A549 (cell line): ENCODE results near the gene CNKSR3. TPM values are rescaled to one million over a fixed set of nuclear protein-coding genes. Genes with fewer than 3 reads are reported as not detected.

ENCODE experiments used
- ATAC-seq, 2 experiments: fragments of 200-7000 bp in 1 of 2; fragments of >200 bp in 1 of 2; cut with Nextera tagmentation in 1 of 2; cut with Tn5 transposase in 1 of 2; 3 replicates each; pipeline versions ENCODE4 v1.8.0 to v1.9.1; 2018 to 2020; ENCODE audit warnings: mild to moderate bottlenecking in 1 of 2, moderate library complexity in 1 of 2
- CTCF ChIA-PET: fragments of 300-600 bp; sonication (Branson Sonifier 250); formaldehyde crosslinking; extraction: SDS; loops from one replicate; lab custom pipeline; 2021; ENCODE audit warnings: antibody characterized with exemption, inconsistent platforms; lab: Yijun Ruan, JAX
- POLR2A ChIA-PET: fragments of 350-600 bp; formaldehyde crosslinking; extraction: SDS; loops from one replicate; lab custom pipeline; 2021; ENCODE audit warnings: antibody characterized with exemption, inconsistent platforms; lab: Yijun Ruan, JAX
- DNase-seq, 2 experiments: peaks; one replicate each; pipeline versions ENCODE4 v3.0.0 to v3.0.0-alpha.2; 2011 to 2016; ENCODE audit warnings: low read depth in 1 of 2, low spot score in 1 of 2
- FAIRE-seq: peaks from 2 replicates; lab custom pipeline; 2011; peaks lifted over from hg19 to GRCh38; lab: Jason Lieb, UNC
- H3K27ac ChIP-seq, 2 experiments: fragments of >200 bp; sonication (Bioruptor Twin); formaldehyde crosslinking; 3 replicates each; pipeline ENCODE4 v1.5.1; 2016 to 2017
- H3K4me1 ChIP-seq: fragments of >200 bp; sonication (Bioruptor Twin); formaldehyde crosslinking; 3 replicates; pipeline ENCODE4 v1.6.1; 2016
- H3K4me2 ChIP-seq: fragments of >200 bp; sonication (Bioruptor Twin); formaldehyde crosslinking; 3 replicates; pipeline ENCODE4 v1.6.1; 2016
- H3K4me3 ChIP-seq: fragments of >200 bp; sonication (Bioruptor Twin); formaldehyde crosslinking; 3 replicates; pipeline ENCODE4 v1.5.1; 2016
- H3K9me3 ChIP-seq: fragments of >200 bp; sonication (Bioruptor Twin); formaldehyde crosslinking; 3 replicates; pipeline ENCODE4 v1.6.1; 2016
- BHLHE40 ChIP-seq: IDR thresholded peaks from 2 replicates; pipeline ENCODE4 v1.6.1; 2012; ENCODE audit warnings: low read depth, low read length, inconsistent platforms
- CBX2 ChIP-seq: fragments of 200-600 bp; sonication (generic); IDR thresholded peaks from 2 replicates; pipeline ENCODE4 v1.6.1; 2016; ENCODE audit warnings: low read depth, mild to moderate bottlenecking, borderline replicate concordance
- CEBPB ChIP-seq, 2 experiments: fragments of >200 bp in 1 of 2; sonication (Bioruptor Twin) in 1 of 2; formaldehyde crosslinking in 1 of 2; IDR thresholded peaks; 2 replicates each; pipeline ENCODE4 v1.6.1; 2012 to 2016
- EP300 ChIP-seq, 2 experiments: fragments of >200 bp; sonication (Bioruptor Twin); formaldehyde crosslinking; IDR thresholded peaks; 2 replicates in 1 of 2; 3 replicates in 1 of 2; pipeline ENCODE4 v1.6.1; 2016 to 2017
- ESRRA ChIP-seq: fragments of 150-350 bp; IDR thresholded peaks from 2 replicates; pipeline ENCODE4 v1.6.1; 2014; ENCODE audit warnings: mild to moderate bottlenecking, low read length, borderline replicate concordance
- HEYL ChIP-seq: fragments of 250-450 bp; sonication (Bioruptor Pico); IDR thresholded peaks from 2 replicates; pipeline ENCODE4 v1.8.0; 2021; ENCODE audit warnings: mild to moderate bottlenecking, moderate library complexity
- HMGXB4 ChIP-seq: fragments of 250-450 bp; sonication (Bioruptor Pico); IDR thresholded peaks from 2 replicates; pipeline ENCODE4 v1.5.0; 2021; ENCODE audit warnings: mild to moderate bottlenecking, moderate library complexity, borderline replicate concordance
- HOXA7 ChIP-seq: fragments of 250-450 bp; sonication (Bioruptor Pico); IDR thresholded peaks from 2 replicates; pipeline ENCODE4 v1.5.0; 2020; ENCODE audit warnings: mild to moderate bottlenecking, moderate library complexity
- JUNB ChIP-seq: fragments of >200 bp; sonication (Bioruptor Twin); formaldehyde crosslinking; IDR thresholded peaks from 2 replicates; pipeline ENCODE4 v1.6.1; 2016
- MAFK ChIP-seq: fragments of 450-650 bp; IDR thresholded peaks from 2 replicates; pipeline ENCODE4 v1.6.1; 2014; ENCODE audit not compliant: partially characterized antibody
- MAZ ChIP-seq: fragments of 150-350 bp; IDR thresholded peaks from 2 replicates; pipeline ENCODE4 v1.6.1; 2014; ENCODE audit warnings: antibody characterized with exemption, low read depth, low read length, borderline replicate concordance
- NFE2L2 ChIP-seq: fragments of 150-350 bp; conservative IDR thresholded peaks from 2 replicates; pipeline ENCODE4 v1.6.1; 2014; ENCODE audit warnings: low read length
- PHF8 ChIP-seq: fragments of 200-600 bp; sonication (generic); IDR thresholded peaks from 2 replicates; pipeline ENCODE4 v1.6.1; 2016; ENCODE audit warnings: low read depth, mild to moderate bottlenecking, antibody characterized with exemption, moderate library complexity, borderline replicate concordance
- POLR2A ChIP-seq: IDR thresholded peaks from 2 replicates; pipeline ENCODE4 v1.6.1; 2012; ENCODE audit warnings: mild to moderate bottlenecking, low read length
- RAD21 ChIP-seq, 2 experiments: fragments of >200 bp in 1 of 2; sonication (Bioruptor Twin) in 1 of 2; formaldehyde crosslinking in 1 of 2; IDR thresholded peaks in 1 of 2; conservative IDR thresholded peaks in 1 of 2; 2 replicates in 1 of 2; 3 replicates in 1 of 2; pipeline ENCODE4 v1.6.1; 2012 to 2018; ENCODE audit warnings: inconsistent platforms in 1 of 2
- SMC3 ChIP-seq: fragments of >200 bp; sonication (Bioruptor Twin); formaldehyde crosslinking; IDR thresholded peaks from 3 replicates; pipeline ENCODE4 v1.6.1; 2018; ENCODE audit warnings: inconsistent platforms
- TP53 ChIP-seq: fragments of 250-450 bp; sonication (Bioruptor Pico); IDR thresholded peaks from 2 replicates; pipeline ENCODE4 v1.5.0; 2021; ENCODE audit warnings: mild to moderate bottlenecking, moderate library complexity
- ZNF302 ChIP-seq: fragments of 250-450 bp; sonication (Bioruptor Pico); IDR thresholded peaks from 2 replicates; pipeline ENCODE4 v1.9.0; 2021; ENCODE audit warnings: inconsistent platforms, mild to moderate bottlenecking, moderate library complexity
- WGBS: methylation state at CpG from one replicate; pipeline ENCODE4 v1.1.6; 2017; ENCODE audit errors: missing lambda C conversion rate; 5-methylcytosine and 5-hydroxymethylcytosine counted together
- polyA plus RNA-seq, 4 experiments: library from polyadenylated mRNA; depleted of rRNA in 3 of 4; stranded (reverse); fragments of >200 nt; fragmentation: RNase III in 1 of 4; extraction: RNeasy Plus Mini Kit Qiagen cat#74134 plus additional on column Dnase treatment in 1 of 4; gene quantifications; 2 replicates in 3 of 4; 3 replicates in 1 of 4; pipeline ENCODE4 v1.2.3, GENCODE V29; 2011 to 2017
- TF ChIP-seq, protein P1 (sequence below): IDR thresholded peaks from 2 replicates; pipeline ENCODE4 v1.6.1; 2012
- TF ChIP-seq, protein P2 (sequence below): fragments of >200 bp; sonication (Bioruptor Twin); formaldehyde crosslinking; IDR thresholded peaks from 2 replicates; pipeline ENCODE4 v1.6.1; 2016

The CNKSR3 gene
- polyA plus RNA-seq, 2 of the 4 experiments (the other 2 are of a cell fraction) = 2.9 to 3.5 TPM

DNA sequence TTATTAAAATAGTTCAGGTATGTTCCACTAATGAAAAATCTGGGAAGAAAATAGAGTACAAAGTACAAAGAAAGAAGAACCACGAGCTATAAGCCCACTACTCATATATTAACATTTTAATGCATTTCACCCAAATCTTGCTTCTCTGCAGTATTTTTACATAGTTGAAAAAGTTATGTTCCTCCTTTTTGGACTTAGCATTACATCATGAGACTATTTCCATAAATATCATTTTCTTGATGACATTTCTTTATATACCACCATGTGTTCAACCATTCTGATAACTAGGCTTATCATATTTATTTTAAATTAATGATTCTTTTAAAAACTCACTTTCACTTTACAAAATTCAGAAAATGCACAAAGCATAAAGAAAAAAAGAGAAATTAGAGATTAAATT, 156.9 kb downstream of the CNKSR3 start:
- DNase-seq (no peak), ATAC-seq (no peak), FAIRE-seq (no peak)
- 11% methylated on average over 1 of the region's 1 CpG for WGBS
- no peak overlapping the region for H3K4me2 ChIP-seq
- CTCF ChIA-PET = no interaction called here
- no peak for TF ChIP-seq POLR2A
- TF ChIP-seq, all 56 proteins: peak for 0
- Histone ChIP-seq H3K27ac (no peak overlapping the region), H3K4me3 (no peak overlapping the region), H3K9me3 (no peaks in the 10 kb centered on the region), H3K4me1 (no peaks in the 10 kb centered on the region)
- POLR2A ChIA-PET = no interaction called here

DNA sequence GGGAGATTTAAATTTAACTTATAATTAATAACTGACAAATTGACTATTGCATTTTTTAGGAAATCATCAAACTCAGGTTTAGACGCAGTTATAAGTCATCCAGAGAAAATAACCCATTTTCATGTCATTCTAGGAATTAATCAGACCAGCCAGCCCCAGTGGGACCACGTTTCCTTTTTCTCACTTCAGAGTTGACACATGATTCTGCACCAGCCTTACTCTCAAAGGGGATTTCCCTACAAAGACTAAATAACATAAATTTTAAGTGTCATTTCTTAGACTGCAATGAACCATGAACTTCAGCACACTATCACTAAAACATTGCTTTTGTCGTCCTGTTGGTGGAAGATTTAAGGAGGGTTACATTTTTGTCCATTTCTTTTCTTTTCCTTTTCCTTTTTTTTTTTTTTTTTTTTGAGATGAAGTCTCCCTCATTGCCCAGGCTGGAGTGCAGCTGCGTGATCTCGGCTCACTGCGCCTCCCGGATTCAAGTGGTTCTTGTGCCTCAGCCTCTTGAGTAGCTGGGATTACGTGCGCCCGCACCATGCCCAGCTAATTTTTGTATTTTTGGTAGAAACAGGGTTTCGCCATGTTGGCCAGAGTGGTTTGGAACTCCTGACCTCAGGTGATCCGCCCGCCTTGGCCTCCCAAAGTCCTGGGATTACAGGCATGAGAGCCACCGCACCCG, 157.4 kb downstream of the CNKSR3 start:
- Histone ChIP-seq H3K4me2 (no peak overlapping the region), H3K27ac (no peak overlapping the region)
- FAIRE-seq = no peak
- TF ChIP-seq HEYL (no peak), RAD21 (conservative IDR thresholded peaks at IDR 0.05 in 1 of 2, IDR thresholded peaks at IDR 0.05 in 1 of 2) (no peak), CBX2 (no peak), NFE2L2 (no peak), EP300 (IDR thresholded peaks at IDR 0.05) (no peak), MAZ (no peak), BHLHE40 (no peak), CEBPB (IDR thresholded peaks at IDR 0.05) (no peak), ZNF302 (CRISPR knock-in tag) (no peak), MAFK (no peak), TP53 (no peak)
- TF ChIP-seq, protein P1, sequence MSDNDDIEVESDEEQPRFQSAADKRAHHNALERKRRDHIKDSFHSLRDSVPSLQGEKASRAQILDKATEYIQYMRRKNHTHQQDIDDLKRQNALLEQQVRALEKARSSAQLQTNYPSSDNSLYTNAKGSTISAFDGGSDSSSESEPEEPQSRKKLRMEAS = no peak
- TF ChIP-seq, protein P2, sequence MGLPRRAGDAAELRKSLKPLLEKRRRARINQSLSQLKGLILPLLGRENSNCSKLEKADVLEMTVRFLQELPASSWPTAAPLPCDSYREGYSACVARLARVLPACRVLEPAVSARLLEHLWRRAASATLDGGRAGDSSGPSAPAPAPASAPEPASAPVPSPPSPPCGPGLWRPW = no peak
- TF ChIP-seq, all 56 proteins: peak for 0
- ChIA-PET POLR2A (no interaction called here), CTCF (no interaction called here)
- WGBS = 80% methylated on average over 15 of the region's 15 CpGs
- H3K4me1 ChIP-seq = no peaks in the 10 kb centered on the region
- DNase-seq (no peak), ATAC-seq (no peak)
- H3K9me3 ChIP-seq = no peaks in the 10 kb centered on the region
- no peak overlapping the region for H3K4me3 ChIP-seq

DNA sequence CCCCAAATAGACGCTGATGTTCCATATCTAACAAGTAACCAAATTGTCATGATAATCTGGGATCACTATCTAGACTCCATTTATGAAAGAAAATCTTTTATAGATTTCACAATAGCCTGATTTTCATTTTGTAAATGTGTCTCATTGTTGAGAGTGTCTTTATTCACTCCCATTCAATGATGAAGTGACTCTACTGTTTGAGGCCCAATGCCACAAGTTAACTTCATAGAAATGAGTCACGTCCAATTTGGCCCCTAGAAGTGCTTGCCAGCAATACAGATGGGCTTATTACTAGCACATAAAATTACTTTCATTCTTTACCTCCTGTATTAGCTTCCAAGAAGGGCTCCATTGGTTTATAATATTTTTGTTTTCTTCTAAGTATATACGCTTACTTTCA, 160.2 kb downstream of the CNKSR3 start:
- POLR2A ChIA-PET = no interaction called here
- no peak for DNase-seq
- no peak for ATAC-seq
- H3K4me3 ChIP-seq = no peak overlapping the region
- H3K4me2 ChIP-seq = no peak overlapping the region
- FAIRE-seq = no peak
- TF ChIP-seq HOXA7 (CRISPR knock-in tag) (no peak), BHLHE40 (no peak)
- TF ChIP-seq, all 56 proteins: peak for 0
- Histone ChIP-seq H3K27ac (no peak overlapping the region), H3K4me1 (no peaks in the 10 kb centered on the region), H3K9me3 (0 out of 3 replicates have a peak, but pooled peaks cover 3% of the 10 kb centered on the region)
- WGBS = 59% methylated on average over 3 of the region's 3 CpGs
- CTCF ChIA-PET = no interaction called here

DNA sequence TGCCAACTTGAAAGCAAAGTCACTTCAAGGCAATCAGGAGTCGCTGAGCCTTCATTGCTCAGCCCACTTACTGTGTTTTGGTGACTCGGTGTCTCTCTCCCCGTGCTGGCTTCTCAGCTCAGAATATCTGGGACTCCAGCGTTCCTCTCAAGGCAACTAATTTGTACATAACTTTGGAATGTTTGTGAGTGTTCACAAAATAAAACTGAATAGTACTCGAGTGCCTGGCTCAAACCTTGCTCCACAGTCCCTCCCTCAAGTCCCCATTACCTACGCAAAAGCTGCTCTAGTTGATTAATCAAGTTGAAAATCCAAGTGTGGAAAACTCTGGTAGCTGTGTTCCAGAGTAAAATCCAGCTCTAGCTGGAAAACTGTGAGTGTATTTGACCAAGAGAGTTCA, 162.5 kb downstream of the CNKSR3 start:
- Histone ChIP-seq H3K27ac (no peak overlapping the region), H3K4me1 (no peaks in the 10 kb centered on the region), H3K9me3 (0 out of 3 replicates have a peak, but pooled peaks cover 3% of the 10 kb centered on the region), H3K4me3 (no peak overlapping the region), H3K4me2 (no peak overlapping the region)
- POLR2A ChIA-PET = no interaction called here
- DNase-seq = no peak
- WGBS = 59% methylated on average over 6 of the region's 6 CpGs
- ATAC-seq = no peak
- CTCF ChIA-PET = no interaction called here
- no peak for FAIRE-seq
- TF ChIP-seq JUNB (no peak), ESRRA (no peak), MAZ (no peak), HMGXB4 (CRISPR knock-in tag) (no peak), SMC3 (no peak), PHF8 (no peak)
